AG04450 (cell line): ENCODE measurements around the gene PRDM8. TPM values are rescaled to one million over a fixed set of nuclear protein-coding genes. Genes with fewer than 3 reads are reported as not detected.

ENCODE experiments used
- CTCF ChIA-PET: fragments of 300-600, 350-600 bp; formaldehyde crosslinking; extraction: SDS; loops from one replicate; lab custom pipeline; 2022; ENCODE audit warnings: antibody characterized with exemption, inconsistent platforms; lab: Charles Lee
- POLR2A ChIA-PET: fragments of 350-600 bp; formaldehyde crosslinking; extraction: SDS; loops from one replicate; lab custom pipeline; 2021; ENCODE audit warnings: antibody characterized with exemption, inconsistent platforms; lab: Yijun Ruan, JAX
- DNase-seq: peaks from one replicate; pipeline ENCODE4 v3.0.0-alpha.2; 2011; ENCODE audit warnings: low read depth, low spot score
- H3K27ac ChIP-seq: one replicate; pipeline ENCODE4 v1.5.1; 2012; ENCODE audit warnings: low read depth, low read length, control low read depth
- H3K27me3 ChIP-seq: one replicate; pipeline ENCODE4 v1.6.0; 2012; ENCODE audit warnings: low read length; ENCODE audit not compliant: control insufficient read depth, insufficient read depth
- H3K4me3 ChIP-seq: 2 replicates; pipeline ENCODE4 v1.5.1; 2011; ENCODE audit warnings: mild to moderate bottlenecking, low read depth, low read length, control low read depth
- H3K9me3 ChIP-seq: 2 replicates; pipeline ENCODE4 v1.5.1; 2012; ENCODE audit warnings: low read length; ENCODE audit not compliant: control insufficient read depth, insufficient read depth
- polyA plus RNA-seq: library from polyadenylated mRNA; depleted of rRNA; stranded (reverse); fragments of >200 nt; gene quantifications from 2 replicates; pipeline ENCODE4 v1.2.3, GENCODE V29; 2011
- TF ChIP-seq, protein P1 (sequence below): IDR thresholded peaks from 2 replicates; pipeline ENCODE4 v1.5.1; 2011; ENCODE audit warnings: low read depth, low read length, control low read depth, inconsistent platforms

The PRDM8 gene
- polyA plus RNA-seq, 1 experiment: 12.8 TPM

DNA sequence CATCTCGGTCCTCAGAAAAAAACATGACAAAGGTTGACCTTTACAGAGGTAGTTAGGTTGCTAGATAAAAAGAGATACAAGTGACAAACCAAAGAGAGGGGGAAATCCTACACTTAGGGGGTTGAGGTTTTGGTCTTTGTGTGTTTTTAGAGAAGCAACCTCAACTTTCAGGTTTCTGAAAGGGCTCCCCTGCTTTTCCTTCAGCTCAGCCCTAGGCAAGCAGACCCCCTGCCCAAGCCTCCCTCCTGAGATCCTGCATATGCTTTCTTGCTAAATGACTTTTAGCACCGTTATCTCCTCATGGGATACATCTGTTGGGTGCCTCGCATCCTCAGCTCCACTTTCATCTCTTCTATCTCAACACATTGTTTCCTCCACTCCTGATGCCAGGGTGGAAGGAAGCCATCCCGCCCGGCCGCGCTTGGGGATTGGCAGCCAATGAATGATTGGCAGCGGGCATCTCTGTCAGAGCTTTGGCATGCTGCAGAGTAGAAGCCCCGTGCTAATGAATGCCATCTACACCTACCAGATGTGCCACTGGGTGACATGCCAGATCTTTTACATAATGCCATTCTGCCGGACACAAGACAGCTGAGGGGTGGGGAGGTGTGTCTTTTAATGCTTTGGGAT, 15.0 kb upstream of the PRDM8 start:
- Histone ChIP-seq H3K27me3 (no peaks in the 10 kb centered on the region), H3K9me3 (peaks cover 13% of the 10 kb centered on the region; the same call in 1 of the 2 replicates), H3K4me3 (no peak overlapping the region), H3K27ac (no peak overlapping the region)
- ChIA-PET POLR2A (interaction anchor here (0.7 to 4.3 kb wide), 3 partner anchors 10 to 109 kb away, joined by 3 to 25 read pairs (median 3); partner anchors contain the start of gene ANTXR2), CTCF (interaction anchor here (0.8 to 10.3 kb wide), 14 partner anchors 8 to 141 kb away, joined by 3 to 82 read pairs (median 6); partner anchors contain the start of genes ANTXR2 and PRDM8)
- TF ChIP-seq, protein P1, sequence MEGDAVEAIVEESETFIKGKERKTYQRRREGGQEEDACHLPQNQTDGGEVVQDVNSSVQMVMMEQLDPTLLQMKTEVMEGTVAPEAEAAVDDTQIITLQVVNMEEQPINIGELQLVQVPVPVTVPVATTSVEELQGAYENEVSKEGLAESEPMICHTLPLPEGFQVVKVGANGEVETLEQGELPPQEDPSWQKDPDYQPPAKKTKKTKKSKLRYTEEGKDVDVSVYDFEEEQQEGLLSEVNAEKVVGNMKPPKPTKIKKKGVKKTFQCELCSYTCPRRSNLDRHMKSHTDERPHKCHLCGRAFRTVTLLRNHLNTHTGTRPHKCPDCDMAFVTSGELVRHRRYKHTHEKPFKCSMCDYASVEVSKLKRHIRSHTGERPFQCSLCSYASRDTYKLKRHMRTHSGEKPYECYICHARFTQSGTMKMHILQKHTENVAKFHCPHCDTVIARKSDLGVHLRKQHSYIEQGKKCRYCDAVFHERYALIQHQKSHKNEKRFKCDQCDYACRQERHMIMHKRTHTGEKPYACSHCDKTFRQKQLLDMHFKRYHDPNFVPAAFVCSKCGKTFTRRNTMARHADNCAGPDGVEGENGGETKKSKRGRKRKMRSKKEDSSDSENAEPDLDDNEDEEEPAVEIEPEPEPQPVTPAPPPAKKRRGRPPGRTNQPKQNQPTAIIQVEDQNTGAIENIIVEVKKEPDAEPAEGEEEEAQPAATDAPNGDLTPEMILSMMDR: no peak
- no peak for DNase-seq

DNA sequence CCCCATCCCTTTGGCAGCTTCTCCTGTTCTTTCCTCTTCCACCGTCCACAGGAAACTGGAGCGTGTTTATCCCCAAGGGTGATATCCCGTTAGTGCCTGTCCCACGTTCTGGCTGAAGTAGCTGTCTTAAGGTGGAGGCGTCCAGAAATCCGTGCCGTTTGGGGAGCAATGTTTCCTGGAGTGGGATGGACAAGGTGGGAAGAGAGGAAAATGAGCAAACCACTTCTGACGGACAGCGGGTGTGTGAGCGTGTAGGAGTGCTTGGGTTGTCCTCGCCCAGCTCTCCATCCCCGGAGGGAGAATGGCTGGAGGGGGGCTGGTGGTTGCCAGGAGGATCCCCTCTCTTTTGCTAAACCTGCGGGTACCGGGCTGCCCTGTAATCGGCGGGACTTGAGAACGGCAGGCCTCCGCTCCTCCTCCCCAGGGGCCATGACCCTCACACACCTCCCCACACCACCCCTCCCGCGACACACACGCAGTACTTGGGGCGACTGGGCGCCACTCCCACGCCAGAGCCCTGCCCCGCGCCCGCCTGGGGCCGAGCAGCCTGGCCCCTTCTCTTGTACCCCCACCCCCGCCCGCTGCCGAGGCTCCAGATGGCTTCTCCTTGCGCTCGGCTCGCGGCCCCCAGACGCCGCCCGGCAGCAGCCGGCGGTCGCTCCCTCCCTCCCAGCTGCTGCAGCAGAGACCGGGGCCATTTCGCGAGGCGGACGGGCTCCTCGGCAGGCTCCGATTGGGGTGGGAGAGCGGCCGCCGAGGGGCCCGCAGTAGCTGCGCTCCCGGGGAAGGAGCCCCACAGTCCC, 13.9 kb upstream of the PRDM8 start:
- POLR2A ChIA-PET: interaction anchor here (1.5 to 4.3 kb wide), 3 partner anchors 19 to 166 kb away, joined by 3 to 25 read pairs (median 5); partner anchors contain the start of gene ANTXR2
- Histone ChIP-seq H3K4me3 (peak overlapping the region; percentile 90), H3K9me3 (peaks cover 10% of the 10 kb centered on the region; the same call in 1 of the 2 replicates), H3K27ac (peak overlapping the region; percentile 61), H3K27me3 (no peaks in the 10 kb centered on the region)
- DNase-seq: no peak
- CTCF ChIA-PET: interaction anchor here (0.6 to 10.3 kb wide), 19 partner anchors 9 to 1075 kb away, joined by 3 to 82 read pairs (median 4); partner anchors contain the start of genes ANTXR2 and PRDM8
- TF ChIP-seq, protein P1: no peak

DNA sequence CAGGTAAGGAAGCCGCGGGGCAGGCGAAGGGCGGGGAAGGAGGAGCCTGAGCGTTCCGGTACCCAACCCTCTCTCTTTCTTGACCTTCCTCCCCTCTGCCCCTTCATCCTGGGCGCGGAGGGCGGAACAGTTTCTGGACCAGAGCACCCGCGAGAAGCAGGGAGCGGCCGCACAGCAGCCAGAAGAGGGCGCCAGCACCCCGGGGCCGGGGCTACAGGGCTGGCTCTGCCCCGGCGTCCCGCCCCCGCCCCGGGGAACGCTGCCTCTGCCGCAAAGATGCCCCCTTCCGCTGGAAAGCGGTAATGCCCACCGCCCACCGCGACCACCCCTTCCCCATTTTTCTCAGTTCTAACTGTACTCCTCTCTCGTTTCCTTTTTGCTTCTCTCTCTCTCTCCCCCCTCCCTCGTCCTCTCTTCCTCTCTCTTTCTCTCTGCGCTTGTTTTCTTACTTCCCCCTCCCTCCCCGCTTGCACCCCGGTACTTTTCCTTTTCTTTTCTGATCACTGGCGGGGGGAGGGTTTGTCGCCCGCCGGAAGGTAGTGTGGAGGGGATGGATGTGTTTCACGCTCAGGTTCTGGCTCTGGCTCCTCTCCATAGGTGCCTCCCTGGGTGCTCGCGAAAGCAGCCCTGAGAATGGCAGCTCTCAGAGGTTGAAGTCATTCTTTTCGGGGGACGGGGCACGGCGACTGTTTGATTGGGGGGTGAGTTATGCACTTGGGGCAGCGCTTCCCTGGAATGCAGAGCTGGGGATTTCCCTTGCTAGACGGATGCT, 13.1 kb upstream of the PRDM8 start:
- peaks cover 9% of the 10 kb centered on the region for H3K9me3 ChIP-seq
- ChIA-PET POLR2A (interaction anchor here (1.5 to 4.3 kb wide), 5 partner anchors 13 to 167 kb away, joined by 3 to 25 read pairs (median 7); partner anchors contain the start of genes ANTXR2 and PRDM8), CTCF (interaction anchor here (0.5 to 10.3 kb wide), 36 partner anchors 8 to 586 kb away, joined by 3 to 82 read pairs (median 4); partner anchors contain the start of genes ANTXR2, FGF5 and PRDM8)
- DNase-seq: no peak
- H3K27me3 ChIP-seq: no peaks in the 10 kb centered on the region
- TF ChIP-seq, protein P1: peak; percentile 90
- H3K27ac ChIP-seq: peak overlapping the region; percentile 61
- H3K4me3 ChIP-seq: peak overlapping the region; percentile 90

DNA sequence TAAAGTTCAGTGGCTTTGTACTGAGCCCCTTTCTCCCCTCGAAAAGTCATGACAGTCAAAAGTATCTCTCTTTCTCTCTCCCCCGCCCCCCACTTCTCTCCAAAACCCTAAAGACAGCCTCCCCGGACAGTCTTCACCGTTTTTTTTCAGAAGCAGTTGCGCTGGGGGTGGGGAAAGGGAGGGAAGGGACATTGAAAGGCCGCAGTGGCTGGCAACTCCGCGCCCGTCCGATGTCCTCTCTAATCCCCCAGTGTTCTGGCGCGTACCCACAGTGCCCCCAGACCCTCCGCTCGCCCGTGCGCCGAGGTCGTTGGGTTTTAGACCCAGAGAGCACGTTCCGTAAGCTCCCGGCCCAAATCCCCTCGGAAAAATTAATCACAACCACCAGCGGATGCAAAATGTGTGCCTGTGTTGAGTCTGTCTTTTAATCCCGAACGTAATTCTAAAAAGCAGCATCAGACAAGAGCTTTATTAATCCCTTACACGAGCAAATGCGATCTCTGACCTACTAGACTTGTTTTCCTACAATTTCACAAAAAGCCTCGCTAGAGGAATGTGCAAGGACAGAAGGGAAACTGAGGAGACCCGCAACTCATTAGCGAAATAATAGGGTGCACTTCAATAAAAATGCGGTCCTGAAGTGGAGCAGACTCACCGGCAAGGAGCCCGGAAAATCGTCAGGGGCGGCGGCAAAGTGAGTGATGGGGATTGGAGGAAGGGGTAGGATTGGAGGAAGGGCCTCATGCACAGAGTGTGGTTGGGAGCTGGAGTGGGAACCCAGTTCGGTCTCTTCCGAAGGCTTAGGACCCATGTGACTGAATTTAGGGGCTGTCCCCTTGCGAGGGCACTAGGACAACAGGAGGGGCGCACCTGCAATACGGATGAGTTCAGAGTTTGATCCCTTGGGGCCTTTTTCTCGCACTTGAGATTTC, 12.2 kb upstream of the PRDM8 start:
- H3K4me3 ChIP-seq: peak overlapping the region; percentile 90
- TF ChIP-seq, protein P1: no peak
- POLR2A ChIA-PET: interaction anchor here (1.0 to 4.3 kb wide), 5 partner anchors 12 to 168 kb away, joined by 4 to 25 read pairs (median 7); partner anchors contain the start of genes ANTXR2 and PRDM8
- CTCF ChIA-PET: interaction anchor here (0.5 to 10.3 kb wide), 31 partner anchors 10 to 586 kb away, joined by 3 to 82 read pairs (median 3); partner anchors contain the start of genes FGF5 and PRDM8
- no peaks in the 10 kb centered on the region for H3K27me3 ChIP-seq
- peaks cover 5% of the 10 kb centered on the region; the same call in 1 of the 2 replicates for H3K9me3 ChIP-seq
- H3K27ac ChIP-seq: peak overlapping the region; percentile 57
- DNase-seq: no peak
